Activated CD8-positive, alpha-beta T cell treated with anti-CD3 and anti-CD28 coated beads for 36 hours (primary cell): ENCODE results near the gene NRXN3. TPM values are rescaled to one million over a fixed set of nuclear protein-coding genes. Genes with fewer than 3 reads are reported as not detected.

Source experiments
- ATAC-seq: fragments of 200-7000 bp; cut with Tn5 transposase; one replicate; pipeline ENCODE4 v1.10.0; 2021; ENCODE audit warnings: mild to moderate bottlenecking, moderate library complexity
- CTCF ChIA-PET: fragments of 350-600 bp; sonication (Branson Sonifier 250); formaldehyde crosslinking; loops from one replicate; lab custom pipeline; 2021; ENCODE audit warnings: antibody characterized with exemption; lab: Charles Lee
- POLR2A ChIA-PET: fragments of 350-600 bp; sonication (Branson Sonifier 250); formaldehyde crosslinking; loops from one replicate; lab custom pipeline; 2021; ENCODE audit warnings: antibody characterized with exemption; lab: Charles Lee
- DNase-seq: peaks from one replicate; pipeline ENCODE4 v3.0.0-alpha.2; 2020
- H3K27ac Mint-ChIP-seq: one replicate; pipeline ENCODE4 v1.8.0; 2021; ENCODE audit warnings: mild to moderate bottlenecking, mixed read lengths
- H3K27me3 Mint-ChIP-seq: one replicate; pipeline ENCODE4 v1.8.0; 2021; ENCODE audit warnings: mixed read lengths
- H3K36me3 Mint-ChIP-seq: one replicate; pipeline ENCODE4 v1.8.0; 2021; ENCODE audit warnings: low read depth, mixed read lengths
- H3K4me1 Mint-ChIP-seq: one replicate; pipeline ENCODE4 v1.8.0; 2021; ENCODE audit warnings: low read depth, mixed read lengths
- H3K4me3 Mint-ChIP-seq: one replicate; pipeline ENCODE4 v1.8.0; 2021; ENCODE audit warnings: mild to moderate bottlenecking, moderate library complexity, mixed read lengths
- H3K9me3 Mint-ChIP-seq: one replicate; pipeline ENCODE4 v1.8.0; 2021; ENCODE audit warnings: mixed read lengths
- intact Hi-C: fragments of 100-400 bp; cut with micrococcal nuclease; formaldehyde crosslinking; loops from one replicate; pipeline ENCODE4 v1.10.0; 2022
- total RNA-seq, 2 experiments: library from RNA; stranded (reverse); gene quantifications; one replicate each; pipeline ENCODE4 v1.2.3, GENCODE V29; 2021
- TF ChIP-seq, protein P1 (sequence below): fragments of 200-600 bp; IDR thresholded peaks from one replicate; pipeline ENCODE4 v1.8.0; 2022; ENCODE audit warnings: antibody characterized with exemption, mild to moderate bottlenecking

The NRXN3 gene
- total RNA-seq, 2 experiments from 2014 or later = not detected

DNA sequence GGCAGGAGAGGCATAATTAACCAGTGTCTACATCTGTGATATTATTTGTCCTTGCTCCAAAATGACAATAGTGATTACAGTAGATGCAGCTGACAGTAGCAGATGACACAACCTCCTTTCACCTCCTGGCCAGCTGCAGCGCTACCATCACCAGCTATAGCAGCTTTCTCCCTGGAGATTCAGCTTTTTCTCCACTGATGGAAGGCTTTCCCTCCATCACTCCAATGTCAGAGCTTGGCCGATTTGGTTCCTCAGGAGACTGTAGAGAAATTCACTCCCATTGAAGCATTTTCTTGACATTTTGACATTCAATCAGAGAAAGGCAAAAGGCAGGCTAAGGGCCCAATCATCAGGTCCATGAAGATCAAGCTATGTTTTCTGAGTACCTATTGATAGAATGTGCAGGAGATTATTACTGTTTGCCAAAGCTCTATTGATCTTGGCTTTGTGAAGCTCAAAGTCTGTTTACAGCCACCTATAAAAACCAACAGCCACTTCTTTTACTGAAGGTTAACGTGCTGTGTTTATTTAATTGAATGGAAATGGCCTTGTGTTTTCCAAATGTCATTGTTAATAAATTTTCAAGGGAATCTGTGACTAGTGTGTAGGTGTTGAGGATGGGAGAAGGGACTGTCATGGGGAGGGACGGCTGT, 1256.1 kb downstream of the NRXN3 start:
- no peaks in the 10 kb centered on the region for H3K4me1 Mint-ChIP-seq
- H3K4me3 Mint-ChIP-seq = no peak overlapping the region
- CTCF ChIA-PET = no interaction called here
- DNase-seq = no peak
- H3K36me3 Mint-ChIP-seq = no peaks in the 10 kb centered on the region
- H3K9me3 Mint-ChIP-seq = no peaks in the 10 kb centered on the region
- ATAC-seq = no peak
- no peaks in the 10 kb centered on the region for H3K27me3 Mint-ChIP-seq
- TF ChIP-seq, protein P1, sequence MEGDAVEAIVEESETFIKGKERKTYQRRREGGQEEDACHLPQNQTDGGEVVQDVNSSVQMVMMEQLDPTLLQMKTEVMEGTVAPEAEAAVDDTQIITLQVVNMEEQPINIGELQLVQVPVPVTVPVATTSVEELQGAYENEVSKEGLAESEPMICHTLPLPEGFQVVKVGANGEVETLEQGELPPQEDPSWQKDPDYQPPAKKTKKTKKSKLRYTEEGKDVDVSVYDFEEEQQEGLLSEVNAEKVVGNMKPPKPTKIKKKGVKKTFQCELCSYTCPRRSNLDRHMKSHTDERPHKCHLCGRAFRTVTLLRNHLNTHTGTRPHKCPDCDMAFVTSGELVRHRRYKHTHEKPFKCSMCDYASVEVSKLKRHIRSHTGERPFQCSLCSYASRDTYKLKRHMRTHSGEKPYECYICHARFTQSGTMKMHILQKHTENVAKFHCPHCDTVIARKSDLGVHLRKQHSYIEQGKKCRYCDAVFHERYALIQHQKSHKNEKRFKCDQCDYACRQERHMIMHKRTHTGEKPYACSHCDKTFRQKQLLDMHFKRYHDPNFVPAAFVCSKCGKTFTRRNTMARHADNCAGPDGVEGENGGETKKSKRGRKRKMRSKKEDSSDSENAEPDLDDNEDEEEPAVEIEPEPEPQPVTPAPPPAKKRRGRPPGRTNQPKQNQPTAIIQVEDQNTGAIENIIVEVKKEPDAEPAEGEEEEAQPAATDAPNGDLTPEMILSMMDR = no peak
- H3K27ac Mint-ChIP-seq = no peak overlapping the region
- POLR2A ChIA-PET = no interaction called here
- intact Hi-C loops = no loop called here

DNA sequence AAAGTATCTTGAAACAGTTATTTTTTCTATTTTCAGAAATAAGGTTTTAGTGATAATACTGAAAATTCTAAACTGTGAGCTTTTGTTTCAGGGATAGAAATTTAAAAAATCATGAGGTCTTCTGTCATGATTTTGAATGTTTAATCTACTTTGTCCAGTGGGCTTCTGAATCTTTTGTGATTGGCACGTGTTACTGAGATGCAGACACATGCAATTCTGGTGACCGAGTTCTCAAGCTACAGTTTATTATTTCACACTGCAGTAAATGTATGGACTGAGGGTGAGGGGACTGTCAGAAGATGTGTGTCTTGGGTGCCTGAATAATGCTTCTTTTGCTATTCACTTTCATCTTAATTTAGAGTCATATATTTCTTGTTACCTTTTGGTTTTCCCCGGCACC, 1262.5 kb downstream of the NRXN3 start:
- Mint-ChIP-seq H3K27ac (no peak overlapping the region), H3K27me3 (no peaks in the 10 kb centered on the region), H3K4me1 (no peaks in the 10 kb centered on the region), H3K9me3 (no peaks in the 10 kb centered on the region), H3K36me3 (no peaks in the 10 kb centered on the region), H3K4me3 (no peak overlapping the region)
- ChIA-PET CTCF (no interaction called here), POLR2A (no interaction called here)
- TF ChIP-seq, protein P1 = no peak
- ATAC-seq (no peak), DNase-seq (no peak)
- intact Hi-C loops = no loop called here

DNA sequence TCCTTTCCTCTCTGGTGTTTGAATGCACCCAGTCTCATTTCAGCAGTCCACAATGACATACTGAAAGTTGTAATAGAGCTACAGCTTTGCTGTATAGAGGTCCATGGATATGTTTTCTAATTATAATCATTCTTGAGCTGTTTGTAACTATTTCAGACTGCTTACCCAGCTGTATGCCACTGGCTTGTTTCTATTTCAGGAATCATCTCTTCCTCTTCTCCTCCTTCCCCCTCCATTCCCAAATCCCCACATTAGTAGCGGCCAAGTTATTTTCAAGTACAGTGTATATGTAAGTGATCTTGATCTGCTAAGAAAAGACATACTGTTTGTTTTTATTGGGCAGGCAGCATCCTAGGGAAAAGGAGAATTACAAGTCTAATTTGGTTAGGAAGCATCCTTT, 1266.2 kb downstream of the NRXN3 start:
- no peaks in the 10 kb centered on the region for H3K27me3 Mint-ChIP-seq
- ChIA-PET POLR2A (no interaction called here), CTCF (no interaction called here)
- no peaks in the 10 kb centered on the region for H3K4me1 Mint-ChIP-seq
- TF ChIP-seq, protein P1 = no peak
- ATAC-seq (no peak), DNase-seq (no peak)
- H3K4me3 Mint-ChIP-seq = no peak overlapping the region
- H3K9me3 Mint-ChIP-seq = no peaks in the 10 kb centered on the region
- intact Hi-C loops = no loop called here
- no peaks in the 10 kb centered on the region for H3K36me3 Mint-ChIP-seq
- H3K27ac Mint-ChIP-seq = no peak overlapping the region

DNA sequence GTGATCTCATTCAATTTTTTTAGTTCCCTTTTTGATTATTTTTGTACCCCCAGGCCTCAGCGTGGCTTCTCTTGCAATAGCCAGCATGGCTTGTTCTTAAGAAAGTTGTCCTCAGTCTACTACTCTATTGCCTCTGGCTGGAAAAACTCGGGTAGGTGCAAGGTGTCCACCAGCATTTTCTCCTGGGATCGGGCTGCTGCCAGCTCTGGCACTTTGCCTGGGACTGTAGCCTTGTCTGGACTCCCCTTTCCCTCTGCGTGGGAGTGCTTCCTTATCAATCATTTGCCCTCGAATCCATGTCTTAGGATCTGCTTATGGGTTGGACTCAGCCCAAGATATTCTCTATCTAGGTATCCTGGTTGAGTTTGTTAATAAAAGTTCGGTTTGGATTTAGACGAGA, 1267.8 kb downstream of the NRXN3 start:
- ChIA-PET POLR2A (no interaction called here), CTCF (no interaction called here)
- H3K4me1 Mint-ChIP-seq = no peaks in the 10 kb centered on the region
- no peaks in the 10 kb centered on the region for H3K9me3 Mint-ChIP-seq
- ATAC-seq (no peak), DNase-seq (no peak)
- H3K27me3 Mint-ChIP-seq = no peaks in the 10 kb centered on the region
- no peaks in the 10 kb centered on the region for H3K36me3 Mint-ChIP-seq
- no peak overlapping the region for H3K4me3 Mint-ChIP-seq
- TF ChIP-seq, protein P1 = no peak
- no peak overlapping the region for H3K27ac Mint-ChIP-seq
- intact Hi-C loops = no loop called here

DNA sequence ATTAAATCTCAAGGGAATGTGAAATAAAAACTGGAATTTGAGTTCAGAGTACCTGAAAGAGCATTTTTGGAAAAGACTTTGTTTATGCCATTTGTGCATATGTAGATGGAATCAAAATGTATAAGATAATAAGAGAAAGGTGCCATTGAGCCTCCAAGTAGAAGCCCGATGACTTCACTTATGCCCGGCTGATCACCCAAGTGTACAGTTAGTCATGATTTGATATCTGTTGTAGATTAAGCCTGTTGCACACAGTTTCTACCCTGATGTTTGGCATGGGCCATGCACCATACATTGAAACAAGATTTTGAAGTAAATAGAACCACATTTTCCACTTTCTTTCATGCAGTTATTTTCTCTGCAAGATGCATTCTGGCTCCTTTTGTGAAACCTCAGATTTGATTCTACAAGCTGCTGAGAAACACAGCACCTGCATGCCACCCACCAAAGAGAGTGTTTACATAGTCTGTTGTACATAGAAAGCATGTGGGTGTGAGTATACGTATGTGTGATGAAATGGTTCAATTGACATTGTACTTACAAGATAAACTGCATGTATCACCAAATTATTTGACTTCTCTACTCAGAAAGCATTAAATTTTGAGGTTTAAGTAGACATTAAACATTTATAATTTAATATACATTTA, 1268.6 kb downstream of the NRXN3 start:
- no peaks in the 10 kb centered on the region for H3K36me3 Mint-ChIP-seq
- H3K4me3 Mint-ChIP-seq = no peak overlapping the region
- ChIA-PET CTCF (no interaction called here), POLR2A (interaction anchor here (0.5 kb wide), 1 partner anchor 73 kb away, joined by 3 read pairs; no protein-coding TSS in a partner anchor)
- DNase-seq (no peak), ATAC-seq (no peak)
- H3K9me3 Mint-ChIP-seq = no peaks in the 10 kb centered on the region
- intact Hi-C loops = no loop called here
- no peaks in the 10 kb centered on the region for H3K27me3 Mint-ChIP-seq
- H3K4me1 Mint-ChIP-seq = no peaks in the 10 kb centered on the region
- no peak overlapping the region for H3K27ac Mint-ChIP-seq
- TF ChIP-seq, protein P1 = no peak
